Lower lobe of right lung (tissue), 2 donors: ENCODE results near the gene RNF213. TPM values are rescaled to one million over a fixed set of nuclear protein-coding genes. Genes with fewer than 3 reads are reported as not detected.

Experiments
- ATAC-seq, 2 donors: fragments of 200-7000 bp; cut with Tn5 transposase; one replicate each; pipeline ENCODE4 v1.9.1; 2020 to 2022; ENCODE audit warnings: mild to moderate bottlenecking in 2 of 2, moderate library complexity in 2 of 2
- DNase-seq: peaks from one replicate; pipeline ENCODE4 v3.0.0-alpha.2; 2020
- H3K27ac ChIP-seq: fragments of 200-600 bp; one replicate; pipeline ENCODE4 v1.8.0; 2022
- H3K27me3 ChIP-seq: fragments of 200-600 bp; one replicate; pipeline ENCODE4 v1.8.0; 2022; ENCODE audit warnings: low read depth
- H3K36me3 ChIP-seq: fragments of 200-600 bp; one replicate; pipeline ENCODE4 v1.8.0; 2022; ENCODE audit warnings: mild to moderate bottlenecking
- H3K4me1 ChIP-seq: fragments of 200-600 bp; one replicate; pipeline ENCODE4 v1.8.0; 2022
- H3K4me3 ChIP-seq: fragments of 200-600 bp; one replicate; pipeline ENCODE4 v1.8.0; 2022; ENCODE audit warnings: mild to moderate bottlenecking
- H3K9me3 ChIP-seq: fragments of 200-600 bp; one replicate; pipeline ENCODE4 v1.8.0; 2022
- CTCF ChIP-seq: fragments of 200-600 bp; IDR thresholded peaks from one replicate; pipeline ENCODE4 v1.8.0; 2022; ENCODE audit warnings: antibody characterized with exemption, mild to moderate bottlenecking
- intact Hi-C: fragments of 100-400 bp; cut with DNase I; formaldehyde crosslinking; loops from one replicate; pipeline ENCODE4 v1.11.0; 2022
- total RNA-seq: library from RNA; stranded (reverse); fragmentation: NEBNext Ultra II Directional; extraction: Animal tissue kit (Norgen Biotek cat#: 25700); gene quantifications from one replicate; pipeline ENCODE4 v1.2.1, GENCODE V29; 2021
- donor health status: DM: no; HTN: yes; CAD: no; lungs with severe emphysema.

The RNF213 gene
- total RNA-seq, 1 donor from 2014 or later: 300 TPM

- Histone ChIP-seq H3K9me3 (no peaks in the 10 kb centered on the region), H3K36me3 (peaks cover 98% of the 10 kb centered on the region), H3K27ac (no peak overlapping the region), H3K4me1 (no peaks in the 10 kb centered on the region), H3K27me3 (no peaks in the 10 kb centered on the region), H3K4me3 (no peak overlapping the region)
- no peak for TF ChIP-seq CTCF
- no peak for ATAC-seq
- peak; percentile 25 for DNase-seq
- intact Hi-C loops: no loop called here
Measured at GRCh38 chr17:80290156-80290555, 29.5 kb downstream of the RNF213 start.

GRCh38 chr17:80291260-80291659 is 30.6 kb downstream of the RNF213 start:
- no peak for DNase-seq
- Histone ChIP-seq H3K4me3 (no peak overlapping the region), H3K4me1 (no peaks in the 10 kb centered on the region), H3K9me3 (no peaks in the 10 kb centered on the region), H3K36me3 (peaks cover 98% of the 10 kb centered on the region), H3K27me3 (no peaks in the 10 kb centered on the region), H3K27ac (no peak overlapping the region)
- intact Hi-C loops: no loop called here
- ATAC-seq: no peak
- TF ChIP-seq CTCF: no peak

DNA sequence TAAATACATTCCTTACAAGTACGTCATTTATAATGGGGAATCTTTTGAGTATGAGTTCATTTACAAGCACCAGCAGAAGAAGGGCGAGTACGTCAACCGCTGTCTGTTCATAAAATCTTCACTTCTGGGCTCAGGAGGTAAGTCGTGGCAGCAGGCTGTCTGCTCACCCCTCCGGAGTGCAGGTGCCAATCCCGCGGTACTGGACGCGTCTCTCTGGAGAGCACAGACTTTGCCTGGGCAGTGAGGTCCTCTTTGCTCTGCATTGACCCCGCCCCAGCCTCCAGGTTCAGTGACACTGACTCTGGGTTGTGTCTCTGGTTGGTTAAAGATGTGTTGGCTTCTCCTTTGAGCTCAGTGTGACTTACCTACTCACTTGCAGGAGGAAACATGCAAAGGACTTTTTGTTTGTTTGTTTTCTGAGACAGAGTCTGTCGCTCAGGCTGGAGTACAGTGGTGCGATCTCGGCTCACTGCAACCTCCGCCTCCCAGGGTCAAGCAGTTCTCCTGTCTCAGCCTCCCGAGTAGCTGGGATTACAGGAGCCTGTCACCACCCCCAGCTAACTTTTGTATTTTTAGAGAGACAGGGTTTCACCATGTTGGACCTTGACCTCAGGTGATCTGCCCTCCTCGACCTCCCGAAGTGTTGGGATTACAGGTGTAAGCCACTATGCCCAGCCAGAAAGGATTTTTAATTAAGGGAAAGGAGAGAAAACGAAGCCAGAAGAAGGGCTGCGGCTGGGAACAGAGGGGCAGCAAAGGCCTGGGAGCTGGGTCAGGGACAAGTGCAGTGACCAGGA is 31.2 kb downstream of the RNF213 start:
- Histone ChIP-seq H3K27me3 (no peaks in the 10 kb centered on the region), H3K9me3 (no peaks in the 10 kb centered on the region), H3K4me3 (no peak overlapping the region), H3K27ac (no peak overlapping the region), H3K4me1 (no peaks in the 10 kb centered on the region), H3K36me3 (peaks cover 100% of the 10 kb centered on the region)
- DNase-seq: peak; percentile 7
- intact Hi-C loops: no loop called here
- TF ChIP-seq CTCF: no peak
- ATAC-seq: no peak

DNA sequence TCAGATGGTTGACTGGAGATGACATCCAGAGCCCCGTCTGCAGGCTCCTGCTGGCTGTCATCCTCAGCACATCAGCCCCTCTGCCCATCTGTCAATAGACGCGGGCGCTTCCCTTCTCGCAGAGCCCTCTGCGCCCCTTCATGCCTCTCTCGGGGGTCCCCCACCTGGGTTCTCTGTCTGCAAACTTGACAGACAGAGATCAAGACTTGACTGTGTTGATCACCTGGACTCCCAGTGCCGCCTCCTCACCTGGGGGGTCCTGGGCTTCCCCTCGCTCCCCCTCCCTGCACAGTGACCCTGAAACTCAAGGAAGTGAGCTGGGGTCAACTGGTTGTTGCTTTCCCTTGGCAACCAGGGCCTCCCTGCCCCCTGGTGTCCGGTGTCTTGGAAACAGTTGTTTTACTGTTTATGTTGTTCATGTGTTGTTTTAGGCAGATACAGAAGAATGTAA is 31.9 kb downstream of the RNF213 start:
- intact Hi-C loops: no loop called here
- no peaks in the 10 kb centered on the region for H3K9me3 ChIP-seq
- peak; percentile 40 for DNase-seq
- H3K4me1 ChIP-seq: no peaks in the 10 kb centered on the region
- H3K4me3 ChIP-seq: no peak overlapping the region
- no peak for TF ChIP-seq CTCF
- no peak for ATAC-seq
- peaks cover 100% of the 10 kb centered on the region for H3K36me3 ChIP-seq
- H3K27me3 ChIP-seq: no peaks in the 10 kb centered on the region
- H3K27ac ChIP-seq: no peak overlapping the region

GRCh38 chr17:80294210-80294609 is 33.6 kb downstream of the RNF213 start:
- Histone ChIP-seq H3K27ac (no peak overlapping the region), H3K4me3 (no peak overlapping the region), H3K9me3 (no peaks in the 10 kb centered on the region), H3K36me3 (peaks cover 100% of the 10 kb centered on the region), H3K27me3 (no peaks in the 10 kb centered on the region), H3K4me1 (no peaks in the 10 kb centered on the region)
- intact Hi-C loops: no loop called here
- TF ChIP-seq CTCF: no peak
- DNase-seq: peak; percentile 48
- ATAC-seq: peak; percentile 13 to 22
